Keratinocyte (primary cell): ENCODE results near the gene UBA6. TPM values are rescaled to one million over a fixed set of nuclear protein-coding genes. Genes with fewer than 3 reads are reported as not detected.

Source experiments
- DNase-seq: peaks from one replicate; pipeline ENCODE4 v3.0.0-alpha.2; 2011; ENCODE audit warnings: low read depth, missing footprints, low spot score
- FAIRE-seq: peaks from 2 replicates; lab custom pipeline; 2011; peaks lifted over from hg19 to GRCh38; lab: Jason Lieb, UNC
- H2AFZ ChIP-seq: 2 replicates; pipeline ENCODE4 v1.6.0; 2012; ENCODE audit warnings: low read length, control low read depth, inconsistent platforms; ENCODE audit not compliant: control insufficient read depth
- H3K27ac ChIP-seq: 2 replicates; pipeline ENCODE4 v1.5.1; 2011; ENCODE audit warnings: low read length; ENCODE audit not compliant: control insufficient read depth, insufficient read depth
- H3K27me3 ChIP-seq: 3 replicates; pipeline ENCODE4 v1.6.0; 2011; ENCODE audit warnings: low read length; ENCODE audit not compliant: control insufficient read depth, insufficient read depth; ENCODE audit errors: extremely low read depth
- H3K36me3 ChIP-seq, 2 experiments: 2 replicates in 1 of 2; 3 replicates in 1 of 2; pipeline ENCODE4 v1.5.1; 2011; ENCODE audit warnings: low read length in 2 of 2, mild to moderate bottlenecking in 1 of 2; ENCODE audit not compliant: control insufficient read depth in 2 of 2, insufficient read depth in 2 of 2; ENCODE audit errors: extremely low read depth in 1 of 2
- H3K4me1 ChIP-seq: 3 replicates; pipeline ENCODE4 v1.5.1; 2011; ENCODE audit warnings: low read length; ENCODE audit not compliant: control insufficient read depth, insufficient read depth; ENCODE audit errors: extremely low read depth
- H3K4me2 ChIP-seq: 3 replicates; pipeline ENCODE4 v1.6.0; 2011; ENCODE audit warnings: low read depth, low read length; ENCODE audit not compliant: control insufficient read depth, insufficient read depth; ENCODE audit errors: extremely low read depth
- H3K4me3 ChIP-seq, 3 experiments: fragments of 200-600 bp in 1 of 3; sonication (generic) in 1 of 3; 2 replicates in 2 of 3; 3 replicates in 1 of 3; pipeline ENCODE4 v1.5.1; 2011 to 2016; ENCODE audit warnings: low read length in 3 of 3, mild to moderate bottlenecking in 3 of 3, control low read depth in 2 of 3, inconsistent platforms in 1 of 3, low read depth in 1 of 3, mixed read lengths in 1 of 3, mixed run types in 1 of 3, moderate library complexity in 1 of 3; ENCODE audit not compliant: control insufficient read depth in 2 of 3, insufficient read depth in 2 of 3; ENCODE audit errors: extremely low read depth in 1 of 3
- H3K79me2 ChIP-seq: 2 replicates; pipeline ENCODE4 v1.6.0; 2012; ENCODE audit warnings: low read length; ENCODE audit not compliant: control insufficient read depth, insufficient read depth
- H3K9ac ChIP-seq: 3 replicates; pipeline ENCODE4 v1.6.0; 2011; ENCODE audit warnings: low read length; ENCODE audit not compliant: control insufficient read depth, insufficient read depth; ENCODE audit errors: extremely low read depth
- H3K9me1 ChIP-seq: 3 replicates; pipeline ENCODE4 v1.6.0; 2011; ENCODE audit warnings: low read length; ENCODE audit not compliant: control insufficient read depth, insufficient read depth; ENCODE audit errors: extremely low read depth
- H3K9me3 ChIP-seq: 2 replicates; pipeline ENCODE4 v1.5.1; 2012; ENCODE audit warnings: low read depth, low read length; ENCODE audit not compliant: control insufficient read depth
- H4K20me1 ChIP-seq: 3 replicates; pipeline ENCODE4 v1.6.0; 2011; ENCODE audit warnings: low read length; ENCODE audit not compliant: control insufficient read depth, insufficient read depth; ENCODE audit errors: extremely low read depth
- CTCF ChIP-seq, 3 experiments: IDR thresholded peaks in 1 of 3; conservative IDR thresholded peaks in 1 of 3; optimal IDR thresholded peaks in 1 of 3; 2 replicates in 2 of 3; 3 replicates in 1 of 3; pipeline versions ENCODE3 to v1.5.1; 2011; ENCODE audit warnings: low read length in 3 of 3, mild to moderate bottlenecking in 3 of 3, moderate library complexity in 2 of 3, control low read depth in 1 of 3, inconsistent platforms in 1 of 3; ENCODE audit not compliant: insufficient read depth in 2 of 3; ENCODE audit errors: extremely low read depth in 1 of 3
- EZH2 ChIP-seq: IDR thresholded peaks from one replicate; pipeline ENCODE4 v1.6.1; 2012; ENCODE audit warnings: inconsistent platforms, mild to moderate bottlenecking, low read length, moderate library complexity
- dilution Hi-C: fragments of 300-500 bp; cut with MboI; formaldehyde crosslinking; loops from one replicate; pipeline ENCODE4 v1.7.0; 2020; ENCODE audit warnings: low sequenced_read_pairs; ENCODE audit not compliant: extremely low pct_ligation_motif_present
- polyA plus RNA-seq, 5 experiments: library from polyadenylated mRNA; depleted of rRNA in 3 of 5; stranded (reverse) in 3 of 5; stranded (forward) in 1 of 5; unstranded in 1 of 5; fragments of >200 nt; gene quantifications; 1 replicate in 1 of 5; 2 replicates in 3 of 5; 3 replicates in 1 of 5; pipeline versions ENCODE4 v1.2.1 to v1.2.3, GENCODE V29; 2011 to 2012; ENCODE audit warnings: missing spikeins in 2 of 5, low read depth in 1 of 5, low replicate concordance in 1 of 5

The UBA6 gene
- polyA plus RNA-seq, 1 donor (not counting 4 experiments of a cell fraction or from before 2014, with no cell fraction given), result 221 TPM

- Histone ChIP-seq H2AFZ (no peak overlapping the region), H3K36me3 (peaks cover 7 to 12% of the 10 kb centered on the region in 2 experiments), H3K4me3 (no peak overlapping the region), H3K9ac (no peak overlapping the region), H3K9me3 (peaks cover 6% of the 10 kb centered on the region), H3K27me3 (no peaks in the 10 kb centered on the region), H3K4me1 (peaks cover 64% of the 10 kb centered on the region), H3K79me2 (no peaks in the 10 kb centered on the region), H4K20me1 (no peaks in the 10 kb centered on the region), H3K4me2 (peak overlapping the region; percentile 53), H3K9me1 (no peaks in the 10 kb centered on the region), H3K27ac (peak overlapping the region; percentile 62)
- DNase-seq, result no peak
- dilution Hi-C loops, result no loop called here
- FAIRE-seq, result peak; percentile 95
- TF ChIP-seq EZH2, result no peak
- TF ChIP-seq CTCF (optimal IDR thresholded peaks at IDR 0.05 in 1 of 3, IDR thresholded peaks at IDR 0.05 in 1 of 3, conservative IDR thresholded peaks at IDR 0.05 in 1 of 3; ENCODE audit: extremely low read depth in 1 of 3, insufficient read depth in 2 of 3, low read length in 3 of 3), result no peak
Measured at GRCh38 chr4:67725132-67725531, 24.2 kb upstream of the UBA6 start.

GRCh38 chr4:67723949-67724348 is 23.0 kb upstream of the UBA6 start:
- no peak overlapping the region for H3K27ac ChIP-seq
- H3K9me1 ChIP-seq, result no peaks in the 10 kb centered on the region
- no peak overlapping the region for H3K9ac ChIP-seq
- no peaks in the 10 kb centered on the region for H3K27me3 ChIP-seq
- H2AFZ ChIP-seq, result no peak overlapping the region
- no peaks in the 10 kb centered on the region for H3K9me3 ChIP-seq
- no peaks in the 10 kb centered on the region for H4K20me1 ChIP-seq
- H3K4me1 ChIP-seq, result peaks cover 64% of the 10 kb centered on the region
- TF ChIP-seq CTCF (optimal IDR thresholded peaks at IDR 0.05 in 1 of 3, IDR thresholded peaks at IDR 0.05 in 1 of 3, conservative IDR thresholded peaks at IDR 0.05 in 1 of 3; ENCODE audit: extremely low read depth in 1 of 3, insufficient read depth in 2 of 3, low read length in 3 of 3), result peak; percentile 49 to 92 (median 61)
- TF ChIP-seq EZH2, result no peak
- no peak overlapping the region for H3K4me3 ChIP-seq
- dilution Hi-C loops, result no loop called here
- H3K79me2 ChIP-seq, result peaks cover 3% of the 10 kb centered on the region
- H3K36me3 ChIP-seq, result peaks cover 7 to 15% of the 10 kb centered on the region in 2 experiments
- no peak overlapping the region for H3K4me2 ChIP-seq
- FAIRE-seq (no peak), DNase-seq (no peak)
